Sciatic nerve (tissue), 2 donors: Measurements from ENCODE around the gene SLBP. TPM values are rescaled to one million over a fixed set of nuclear protein-coding genes. Genes with fewer than 3 reads are reported as not detected.

Experiments
- ATAC-seq: fragments of 200-7000 bp; cut with Tn5 transposase; one replicate; pipeline ENCODE4 v1.9.1; 2020; ENCODE audit warnings: mild to moderate bottlenecking, moderate library complexity
- DNase-seq: peaks from one replicate; pipeline ENCODE4 v3.0.0-alpha.2; 2020; ENCODE audit warnings: low spot score
- intact Hi-C: fragments of 100-400 bp; cut with DNase I; formaldehyde crosslinking; loops from one replicate; pipeline ENCODE4 v1.14.2; 2022
- total RNA-seq: library from RNA; stranded (reverse); fragmentation: NEBNext Ultra II Directional; extraction: Animal tissue kit (Norgen Biotek cat#: 25700); gene quantifications from one replicate; pipeline ENCODE4 v1.2.1, GENCODE V29; 2021
- donor health status: DM: no; HTN: no; CAD: no.
- donor health status: DM: no; HTN: no; CAD: no.

The SLBP gene
- total RNA-seq, 1 donor from 2014 or later: 23.2 TPM

DNA sequence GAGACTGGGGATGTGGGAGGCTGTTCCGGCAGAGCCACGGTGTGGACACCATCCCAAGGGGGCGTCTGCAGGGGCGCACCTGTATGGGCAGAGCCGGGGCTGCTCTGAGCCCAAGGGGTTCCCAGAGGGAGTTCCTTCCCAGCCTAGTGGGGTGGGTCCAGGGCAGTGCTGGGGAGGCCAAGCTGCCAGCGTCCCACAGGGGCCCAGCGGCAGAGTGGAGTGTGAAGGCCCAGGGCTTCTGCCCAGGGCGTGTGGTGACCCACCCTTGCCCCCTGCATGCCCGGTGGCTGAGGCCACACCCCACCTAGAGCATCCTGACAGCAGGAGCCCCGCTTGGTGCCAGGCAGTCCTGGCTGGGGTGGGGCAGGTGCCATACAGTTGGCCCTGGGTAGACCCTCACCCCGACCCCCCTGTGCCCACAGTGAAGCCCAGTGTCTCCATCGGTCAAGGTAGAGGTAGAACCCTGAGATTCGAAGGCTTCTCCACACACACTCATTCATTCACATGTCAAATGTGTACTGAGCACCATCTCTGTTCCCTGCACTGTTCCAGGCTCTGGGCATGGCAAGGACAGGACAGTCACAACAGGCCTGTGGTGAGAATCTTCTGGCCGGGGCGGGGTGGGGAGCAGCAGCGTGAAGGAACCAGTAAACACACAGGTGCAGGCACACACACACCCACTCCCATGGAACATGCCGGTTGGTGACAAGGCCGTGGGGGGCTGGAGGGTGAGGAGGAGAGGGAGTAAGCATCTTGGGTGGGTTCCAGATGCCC is 38.4 kb upstream of the SLBP start:
- ATAC-seq (no peak), DNase-seq (no peak)
- intact Hi-C loops: loop anchor here (5.0 kb wide), 1 partner anchor 57 kb away; no protein-coding TSS in a partner anchor

DNA sequence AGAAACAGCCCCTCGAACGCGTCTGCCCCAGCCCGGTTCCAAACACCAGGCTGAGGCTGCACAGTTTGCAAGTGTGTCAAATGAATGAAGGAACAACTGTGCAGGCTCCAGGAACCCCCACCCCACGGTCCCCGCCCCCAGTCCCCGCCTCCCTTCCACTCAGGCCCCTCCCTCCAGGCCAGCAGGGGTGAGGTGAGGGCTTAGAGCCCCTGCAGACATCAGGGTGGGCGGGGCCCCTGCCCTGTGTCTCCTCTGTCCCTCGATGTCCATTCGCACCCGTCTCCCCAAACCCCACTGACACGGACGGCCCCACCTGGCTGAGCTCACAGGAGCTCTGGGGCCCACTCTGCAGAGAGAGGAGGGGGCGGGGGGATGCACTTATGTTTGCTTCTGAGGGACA is 37.7 kb upstream of the SLBP start:
- intact Hi-C loops: loop anchor here (5.0 kb wide), 2 partner anchors 57 to 152 kb away; no protein-coding TSS in a partner anchor

DNA sequence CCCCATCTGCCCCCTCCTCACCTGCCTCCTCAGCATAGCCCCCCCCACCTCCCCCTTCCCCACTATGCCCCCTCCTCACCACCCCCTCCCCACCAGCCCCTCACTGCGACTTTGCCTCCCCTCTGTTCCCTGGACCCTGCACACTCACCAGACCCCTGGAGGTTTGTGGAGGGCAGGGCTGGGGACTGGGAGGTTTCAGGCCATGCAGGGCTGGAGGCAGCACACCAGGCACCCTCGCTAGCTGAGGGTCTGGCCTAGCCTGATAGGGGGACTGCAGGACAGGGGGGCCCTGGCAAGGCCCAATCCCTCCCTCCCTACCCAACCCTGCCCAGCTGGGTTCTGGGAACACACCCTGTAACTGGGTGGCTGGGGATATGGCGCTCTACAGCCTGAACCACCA is 37.3 kb upstream of the SLBP start:
- ATAC-seq (no peak), DNase-seq (no peak)
- intact Hi-C loops: loop anchor here (5.0 kb wide), 1 partner anchor 153 kb away; no protein-coding TSS in a partner anchor

More for the DNA sequence above, 37.7 kb upstream of the SLBP start:
- ATAC-seq (no peak), DNase-seq (no peak)

DNA sequence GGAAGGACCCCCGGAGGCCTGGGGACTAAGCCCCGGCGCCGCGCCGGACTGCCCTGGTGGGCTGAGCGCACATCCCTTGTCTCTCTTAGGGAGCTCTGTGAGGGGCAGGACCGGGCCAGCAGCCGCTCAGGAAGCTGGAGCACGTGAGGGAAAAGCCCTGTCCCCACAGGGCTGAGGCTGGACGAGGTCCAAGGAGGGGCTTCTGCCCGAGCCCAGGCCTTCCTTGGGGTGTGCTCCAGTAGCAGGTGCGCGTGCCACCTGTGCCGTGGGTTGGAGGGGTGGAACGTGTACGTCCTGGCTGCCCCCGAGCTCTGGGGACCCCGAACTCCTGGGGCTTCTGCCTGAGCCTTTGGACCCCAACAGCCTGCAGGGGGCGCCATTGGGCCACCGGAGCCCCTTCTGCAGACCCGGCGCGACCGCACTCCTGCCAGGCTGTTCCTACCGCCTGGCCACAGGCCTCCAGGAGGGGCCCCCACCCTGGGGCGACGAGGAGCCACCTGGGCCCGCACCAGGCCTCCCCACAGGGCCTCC is 36.4 kb upstream of the SLBP start:
- intact Hi-C loops: loop anchor here (5.0 kb wide), 1 partner anchor 154 kb away; no protein-coding TSS in a partner anchor
- ATAC-seq (peak; percentile 38), DNase-seq (peak; percentile 83)

DNA sequence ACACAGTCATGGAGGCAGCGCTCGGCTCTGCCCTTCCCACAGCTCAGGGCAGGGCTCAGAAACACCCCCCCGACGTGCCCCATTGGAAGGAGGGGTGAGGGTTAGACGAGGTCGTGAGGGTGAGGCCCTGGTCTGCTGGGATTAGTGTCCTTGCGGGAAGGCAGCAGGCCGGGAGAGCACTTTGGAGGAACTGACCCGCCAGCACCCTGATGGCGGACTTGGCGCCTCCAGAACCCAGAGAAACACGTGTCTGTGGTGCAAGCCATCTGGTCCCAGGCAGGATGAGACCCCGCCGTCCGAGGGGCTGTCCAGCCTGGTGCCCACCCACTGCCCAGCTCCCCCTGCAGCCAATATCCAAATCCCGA is 35.5 kb upstream of the SLBP start:
- no peak for ATAC-seq
- intact Hi-C loops: loop anchor here (5.0 kb wide), 1 partner anchor 155 kb away; no protein-coding TSS in a partner anchor
- DNase-seq: no peak

DNA sequence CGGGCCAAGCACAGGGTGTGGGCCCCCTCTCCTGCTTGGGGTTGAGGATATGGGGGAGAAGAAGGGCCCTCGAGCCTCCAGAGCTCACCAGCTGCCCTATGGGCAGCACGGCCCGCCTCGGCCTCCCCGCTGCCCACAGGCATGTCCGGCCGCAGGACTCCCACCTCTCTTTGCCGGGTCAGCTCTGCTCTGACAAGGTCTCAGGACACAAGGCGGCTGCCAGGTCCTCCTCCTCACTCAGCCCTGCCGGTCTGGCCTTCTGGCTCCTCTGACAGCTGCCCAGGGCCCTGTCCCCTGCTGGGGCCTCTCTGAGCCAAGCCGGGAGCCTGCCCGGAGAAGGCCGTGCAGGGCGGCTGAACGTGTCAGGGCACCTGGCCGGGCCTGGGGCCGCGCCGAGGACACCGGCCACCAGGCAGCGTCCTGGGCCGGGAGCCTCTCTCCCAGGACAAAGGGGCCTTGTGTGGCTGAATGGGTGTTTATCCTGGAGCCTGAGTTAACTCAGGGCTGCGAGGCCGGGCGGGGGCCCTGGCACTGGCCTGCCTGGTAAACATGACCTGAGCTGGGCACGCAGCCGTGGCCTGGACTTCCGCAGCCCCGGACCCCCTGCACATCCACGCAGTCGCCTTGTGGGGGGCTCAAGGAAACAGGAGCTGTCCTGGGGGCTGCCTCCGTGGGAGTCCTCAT is 34.9 kb upstream of the SLBP start:
- intact Hi-C loops: loop anchor here (5.0 kb wide), 1 partner anchor 155 kb away; no protein-coding TSS in a partner anchor
- ATAC-seq: no peak
- DNase-seq: no peak

DNA sequence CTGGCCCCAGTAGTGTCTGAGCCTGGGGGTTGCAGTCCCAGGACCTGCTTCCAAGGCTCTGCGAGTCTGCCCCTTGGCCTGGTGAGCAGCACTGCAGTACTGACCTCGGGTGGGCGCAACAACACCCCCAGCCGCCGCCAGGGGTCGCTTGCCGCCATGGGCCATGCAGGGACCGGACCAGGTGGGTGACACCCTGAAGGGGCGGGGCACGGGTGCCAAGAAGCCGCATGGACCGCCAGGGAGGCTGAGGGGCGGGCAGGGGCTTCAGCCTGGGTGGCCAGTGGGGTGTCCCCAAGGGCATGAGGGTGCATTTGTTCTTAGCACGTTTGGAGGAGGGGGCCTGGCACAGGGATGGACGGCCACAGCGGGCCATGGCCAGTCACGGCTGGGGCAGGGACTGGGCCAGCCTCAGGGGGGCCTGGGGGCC is 34.2 kb upstream of the SLBP start:
- ATAC-seq: peak; percentile 55
- intact Hi-C loops: loop anchor here (5.0 kb wide), 1 partner anchor 156 kb away; no protein-coding TSS in a partner anchor

DNA sequence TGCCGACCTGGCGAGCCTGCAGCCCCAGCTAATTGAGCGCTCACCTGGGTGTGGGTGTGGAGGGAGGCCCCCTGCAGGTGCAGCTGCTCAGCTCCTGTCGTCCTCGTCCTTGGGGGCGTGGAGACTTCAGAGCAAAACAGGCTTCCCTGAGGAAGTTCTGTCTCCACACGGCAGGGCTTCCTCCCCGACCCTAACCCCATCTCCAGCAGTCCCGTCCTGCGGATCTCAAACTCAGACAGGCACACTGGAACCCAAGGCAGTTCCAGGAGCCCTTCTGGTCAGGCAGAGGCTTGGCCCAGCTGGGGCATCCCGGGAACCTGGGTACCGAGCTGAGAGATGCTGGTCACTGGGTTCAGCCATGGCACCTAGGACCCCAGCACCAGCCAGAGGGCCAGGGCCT is 33.6 kb upstream of the SLBP start:
- ATAC-seq: no peak
- intact Hi-C loops: loop anchor here (5.0 kb wide), 1 partner anchor 157 kb away; no protein-coding TSS in a partner anchor
- no peak for DNase-seq

More for the DNA sequence above, 34.2 kb upstream of the SLBP start:
- peak; percentile 84 for DNase-seq

DNA sequence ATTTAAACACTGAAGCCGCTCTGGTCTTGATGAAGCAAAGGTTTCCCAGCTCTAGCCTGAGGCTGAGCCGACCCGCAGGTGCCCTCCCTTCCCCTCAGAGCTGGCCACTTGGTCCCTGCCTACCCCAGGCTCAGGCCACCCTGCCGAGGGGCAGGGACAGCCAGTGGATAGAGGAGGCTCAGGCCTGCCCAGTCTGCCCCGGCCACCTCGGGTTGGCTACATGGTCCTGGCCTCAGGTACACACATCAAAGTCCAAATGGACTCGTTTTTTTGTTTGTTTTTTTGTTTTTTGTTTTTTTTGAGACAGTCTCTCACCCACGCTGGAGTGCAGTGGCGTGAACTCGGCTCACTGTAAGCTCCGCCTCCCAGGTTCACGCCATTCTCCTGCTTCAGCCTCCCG is 33.0 kb upstream of the SLBP start:
- ATAC-seq: no peak
- intact Hi-C loops: loop anchor here (5.0 kb wide), 1 partner anchor 157 kb away; no protein-coding TSS in a partner anchor
- DNase-seq: no peak

DNA sequence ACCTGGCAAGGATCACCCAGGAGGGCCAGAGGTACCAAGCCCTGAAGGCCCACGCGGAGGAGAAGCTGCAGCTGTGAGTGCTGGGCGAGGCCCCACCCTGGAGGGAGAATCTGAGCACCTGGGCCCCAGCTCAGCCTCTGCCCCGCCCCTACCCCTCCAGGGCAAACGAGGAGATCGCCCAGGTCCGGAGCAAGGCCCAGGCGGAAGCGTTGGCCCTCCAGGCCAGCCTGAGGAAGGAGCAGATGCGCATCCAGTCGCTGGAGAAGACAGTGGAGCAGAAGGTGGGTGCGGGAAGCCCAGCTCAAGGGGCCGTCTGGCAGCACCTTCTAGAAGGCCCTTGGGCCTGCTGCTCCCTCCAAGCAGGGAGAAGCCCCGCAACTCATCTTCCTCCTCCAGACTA is 32.4 kb upstream of the SLBP start:
- no peak for DNase-seq
- intact Hi-C loops: no loop called here
- no peak for ATAC-seq

DNA sequence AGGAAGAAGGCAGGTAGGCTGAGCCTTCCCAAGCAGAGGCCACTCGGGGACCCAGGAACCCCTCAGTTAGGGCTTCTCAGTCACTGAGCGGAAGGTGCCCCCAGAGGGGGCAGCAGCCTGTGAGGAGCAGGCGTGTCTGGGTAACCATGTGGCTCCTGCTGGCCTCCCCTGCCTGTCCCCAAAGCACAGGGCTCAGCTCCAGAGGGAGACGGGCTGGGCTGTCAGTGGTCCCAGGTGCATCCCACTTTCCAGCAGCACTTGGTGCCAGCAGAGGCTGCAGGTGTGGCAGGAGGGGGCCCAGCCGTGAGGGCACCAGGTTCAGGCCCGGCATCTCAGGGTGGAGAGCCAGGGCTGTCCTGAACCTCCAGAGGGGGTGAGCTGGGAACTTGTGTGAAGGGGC is 31.9 kb upstream of the SLBP start:
- intact Hi-C loops: no loop called here
- ATAC-seq: no peak
- DNase-seq: no peak

DNA sequence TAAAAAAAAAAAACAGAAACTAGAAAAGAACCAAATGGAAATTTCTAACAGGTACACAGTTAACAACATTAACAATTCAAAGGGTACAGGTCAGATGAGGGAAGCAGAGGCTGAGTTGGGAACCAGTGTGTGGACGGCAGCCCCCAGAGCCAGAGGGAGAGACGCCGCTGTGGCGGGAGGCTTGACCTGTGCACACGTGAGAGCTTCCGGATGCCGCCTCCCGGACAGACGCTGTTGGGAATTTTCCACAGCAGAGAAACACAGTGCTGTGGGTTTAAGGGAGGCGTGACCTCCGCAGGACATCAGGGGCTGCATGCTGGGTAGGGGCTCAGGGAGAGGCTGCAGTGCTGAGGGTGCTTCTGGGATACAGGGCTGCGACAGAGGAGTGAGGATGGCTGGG is 31.4 kb upstream of the SLBP start:
- ATAC-seq: no peak
- intact Hi-C loops: no loop called here
- no peak for DNase-seq

DNA sequence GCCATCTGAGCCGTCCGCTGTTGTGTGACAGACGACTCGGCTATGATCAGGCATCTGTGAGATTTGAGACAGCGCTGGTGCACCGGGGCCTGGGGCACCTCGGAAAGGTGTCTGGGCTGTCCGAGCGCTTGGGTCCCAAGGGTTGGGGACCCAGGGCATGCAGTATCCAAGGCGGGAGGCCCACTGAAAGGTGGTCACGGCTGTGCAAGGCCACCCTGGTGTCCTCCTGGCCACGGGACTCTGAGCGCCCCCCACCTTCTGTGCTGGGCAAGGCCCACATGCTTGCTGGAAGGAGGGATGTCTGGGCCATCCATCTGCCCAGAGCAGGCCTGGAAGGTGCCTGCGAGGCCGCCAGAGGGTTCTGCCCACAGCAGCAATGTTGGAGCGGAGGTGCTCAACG is 29.1 kb upstream of the SLBP start:
- intact Hi-C loops: no loop called here
- DNase-seq (no peak), ATAC-seq (no peak)

DNA sequence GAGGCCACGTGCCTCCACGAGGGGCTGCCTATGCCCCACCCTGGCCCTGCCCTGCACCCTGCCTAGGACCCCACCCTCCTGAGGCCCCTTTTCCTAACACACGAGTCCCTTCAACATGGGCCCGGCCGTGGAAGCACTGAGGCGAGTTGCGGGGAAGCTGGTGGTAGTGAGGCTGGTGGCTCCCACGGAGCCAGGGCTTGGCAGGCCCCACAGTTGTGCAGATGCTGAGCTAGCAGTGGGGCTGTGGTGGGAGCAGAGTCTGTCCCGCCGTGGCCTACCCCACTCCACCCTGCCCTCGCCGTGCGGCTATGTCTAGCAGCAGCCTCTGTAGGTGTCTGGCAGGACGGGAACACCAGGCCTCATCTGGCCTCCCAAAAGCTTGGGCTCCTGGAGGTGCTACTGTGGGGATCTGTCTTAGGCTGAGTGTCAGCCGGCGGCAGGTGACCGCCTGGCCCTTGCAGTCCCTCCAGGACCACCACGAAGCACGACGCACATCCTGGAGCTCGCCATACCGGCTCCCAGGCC is 28.0 kb upstream of the SLBP start:
- no peak for ATAC-seq
- DNase-seq: no peak
- intact Hi-C loops: no loop called here

DNA sequence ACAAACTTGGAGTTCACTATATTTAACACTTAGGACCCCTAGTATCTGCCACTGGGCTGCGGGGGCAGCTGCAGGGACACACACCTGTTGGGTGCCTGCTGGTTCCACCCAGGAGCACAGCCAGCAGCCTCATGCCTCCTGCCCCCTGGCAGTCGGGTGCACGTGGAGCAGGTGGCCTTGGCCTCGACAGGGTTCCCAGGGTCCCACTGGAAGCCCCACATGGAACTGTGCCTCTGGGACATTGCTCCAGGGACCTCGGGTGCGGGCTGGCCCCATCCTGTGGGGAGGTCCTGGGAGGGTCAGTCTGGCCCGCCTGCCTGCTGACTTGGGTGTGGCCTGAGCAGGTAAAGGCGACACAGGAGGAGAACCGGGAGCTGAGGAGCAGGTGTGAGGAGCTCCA is 27.2 kb upstream of the SLBP start:
- intact Hi-C loops: no loop called here
- no peak for ATAC-seq
- no peak for DNase-seq

DNA sequence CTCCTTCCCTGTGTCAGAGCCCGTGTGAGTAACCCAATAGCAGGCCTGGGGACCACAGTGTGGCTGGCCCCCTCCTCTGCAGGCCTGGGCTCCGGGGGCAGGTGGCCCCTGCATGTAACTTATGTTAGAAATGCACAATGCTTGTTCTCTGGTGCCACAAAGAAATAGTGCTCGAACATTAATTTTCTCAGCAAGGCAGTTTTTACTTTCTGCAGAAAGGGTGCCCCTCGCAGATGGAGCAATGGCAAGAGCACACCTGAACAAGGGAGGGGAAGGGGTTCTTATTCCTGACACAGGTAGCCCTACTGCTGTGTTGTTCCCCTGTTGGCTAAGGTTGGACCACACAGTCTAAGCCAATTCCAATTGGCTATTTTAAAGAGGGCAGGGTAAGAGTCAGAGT is 26.3 kb upstream of the SLBP start:
- no peak for DNase-seq
- no peak for ATAC-seq
- intact Hi-C loops: no loop called here

DNA sequence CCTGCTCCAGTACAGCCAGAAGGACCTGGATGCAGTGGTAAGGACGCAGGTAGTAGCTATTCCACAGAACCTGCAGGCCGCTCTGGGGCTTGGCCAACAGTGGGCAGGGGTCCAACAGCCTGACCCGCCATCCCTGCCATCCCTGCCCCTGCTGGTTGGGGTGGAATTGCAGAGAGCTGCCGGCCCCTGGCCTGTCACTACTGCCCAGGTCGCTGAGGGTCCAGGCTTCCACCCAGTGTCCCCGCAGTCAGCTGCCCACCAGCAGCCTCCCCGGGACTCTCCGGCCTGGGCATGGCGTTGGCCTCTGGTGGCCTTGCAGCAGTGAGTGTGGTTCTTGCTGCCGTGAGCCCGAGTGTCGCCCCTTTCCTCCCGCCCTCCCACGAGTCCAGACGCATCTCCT is 25.5 kb upstream of the SLBP start:
- no peak for ATAC-seq

DNA sequence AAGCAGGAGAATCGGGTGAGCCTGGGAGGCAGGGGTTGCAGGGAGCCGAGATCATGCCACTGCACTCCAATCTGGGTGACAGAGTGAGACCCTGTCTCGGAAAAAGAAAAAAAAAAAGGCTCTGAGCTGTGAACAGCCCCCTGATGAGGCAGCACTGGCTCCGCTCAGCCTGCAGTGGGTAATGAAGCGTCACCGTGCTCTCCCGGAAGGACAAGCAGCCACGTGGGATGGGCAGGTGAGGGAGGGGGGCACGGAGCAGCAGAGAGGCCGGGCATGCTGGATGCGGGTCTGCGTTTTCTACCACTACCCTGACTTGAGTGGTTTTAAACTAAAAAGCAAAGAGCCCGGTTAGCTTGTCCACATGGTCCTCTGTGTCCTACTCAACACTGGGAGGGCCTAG is 24.7 kb upstream of the SLBP start:
- intact Hi-C loops: no loop called here
- no peak for ATAC-seq
- no peak for DNase-seq

More for the DNA sequence above, 25.5 kb upstream of the SLBP start:
- intact Hi-C loops: no loop called here
- no peak for DNase-seq

DNA sequence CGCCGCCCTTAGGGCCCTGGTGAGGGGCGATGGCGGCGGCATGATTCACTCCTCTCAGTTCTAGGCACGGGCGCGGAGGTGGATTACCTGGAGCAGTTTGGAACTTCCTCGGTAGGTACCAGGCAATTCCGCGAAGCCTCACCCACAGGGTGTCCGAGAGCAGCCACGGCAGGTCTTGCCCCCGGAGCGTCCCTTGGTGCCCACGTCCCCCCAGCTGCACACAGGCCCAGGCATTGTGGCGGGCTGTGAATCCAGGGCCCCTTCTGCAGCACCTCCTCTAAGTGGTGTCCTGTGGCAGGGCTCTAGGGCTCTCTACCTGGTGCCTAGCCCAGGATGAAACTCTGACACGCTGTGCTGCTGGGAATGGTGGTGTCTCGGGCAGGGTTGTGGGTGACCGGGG is 23.1 kb upstream of the SLBP start:
- intact Hi-C loops: no loop called here
- DNase-seq (no peak), ATAC-seq (no peak)

DNA sequence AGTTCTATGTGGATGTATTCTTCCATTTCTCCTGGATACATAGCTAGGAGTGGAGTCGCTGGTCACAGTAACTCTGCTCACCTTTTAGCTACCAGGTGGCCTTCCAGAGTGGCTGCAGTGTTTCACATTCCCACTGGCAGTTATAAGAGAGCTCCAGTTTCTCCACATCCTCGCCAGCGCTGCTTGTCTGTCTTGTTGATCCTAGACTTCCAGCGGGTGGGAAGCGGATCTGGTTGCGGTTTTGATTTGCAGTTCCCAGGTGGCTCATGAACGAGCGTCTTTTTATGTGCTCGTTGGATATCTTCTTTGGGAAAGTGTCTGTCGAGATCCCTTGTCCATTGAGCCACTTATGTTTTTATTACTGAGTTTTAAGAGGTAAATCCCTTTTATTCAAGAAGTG is 20.8 kb upstream of the SLBP start:
- DNase-seq: no peak
- ATAC-seq: no peak
- intact Hi-C loops: no loop called here
